DND-41 (cell line): Measurements from ENCODE around the gene IFI27L2.

Source experiments
- EZH2 ChIP-seq: IDR thresholded peaks from 3 replicates; pipeline ENCODE4 v1.6.1; 2012; ENCODE audit warnings: borderline replicate concordance, low read depth, mild to moderate bottlenecking, moderate library complexity, low read length, inconsistent platforms; ENCODE audit not compliant: severe bottlenecking
- TF ChIP-seq, protein P1 (sequence below): IDR thresholded peaks from 2 replicates; pipeline ENCODE4 v1.5.1; 2012; ENCODE audit warnings: borderline replicate concordance, low read length, moderate library complexity, mild to moderate bottlenecking; ENCODE audit not compliant: poor library complexity, severe bottlenecking; ENCODE audit errors: extremely low read depth

DNA sequence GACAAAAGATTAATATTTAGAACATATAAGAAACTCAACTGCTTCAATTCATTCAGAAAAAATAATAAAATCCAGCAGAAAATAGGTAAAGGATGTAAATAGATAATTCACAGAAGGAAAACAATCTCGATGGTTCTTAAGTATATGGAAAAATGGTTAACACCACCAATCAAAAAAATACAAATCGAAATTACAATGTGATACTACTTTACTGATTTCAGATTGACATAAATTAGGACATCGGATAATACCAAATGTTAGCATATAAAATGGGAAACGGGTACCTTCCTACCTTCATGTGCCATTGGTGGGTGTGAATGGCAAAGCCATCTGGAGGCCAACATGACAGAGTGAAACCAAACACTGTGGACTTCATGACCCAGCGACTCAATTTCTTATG lies 43.1 kb upstream of the IFI27L2 start:
- TF ChIP-seq, protein P1, sequence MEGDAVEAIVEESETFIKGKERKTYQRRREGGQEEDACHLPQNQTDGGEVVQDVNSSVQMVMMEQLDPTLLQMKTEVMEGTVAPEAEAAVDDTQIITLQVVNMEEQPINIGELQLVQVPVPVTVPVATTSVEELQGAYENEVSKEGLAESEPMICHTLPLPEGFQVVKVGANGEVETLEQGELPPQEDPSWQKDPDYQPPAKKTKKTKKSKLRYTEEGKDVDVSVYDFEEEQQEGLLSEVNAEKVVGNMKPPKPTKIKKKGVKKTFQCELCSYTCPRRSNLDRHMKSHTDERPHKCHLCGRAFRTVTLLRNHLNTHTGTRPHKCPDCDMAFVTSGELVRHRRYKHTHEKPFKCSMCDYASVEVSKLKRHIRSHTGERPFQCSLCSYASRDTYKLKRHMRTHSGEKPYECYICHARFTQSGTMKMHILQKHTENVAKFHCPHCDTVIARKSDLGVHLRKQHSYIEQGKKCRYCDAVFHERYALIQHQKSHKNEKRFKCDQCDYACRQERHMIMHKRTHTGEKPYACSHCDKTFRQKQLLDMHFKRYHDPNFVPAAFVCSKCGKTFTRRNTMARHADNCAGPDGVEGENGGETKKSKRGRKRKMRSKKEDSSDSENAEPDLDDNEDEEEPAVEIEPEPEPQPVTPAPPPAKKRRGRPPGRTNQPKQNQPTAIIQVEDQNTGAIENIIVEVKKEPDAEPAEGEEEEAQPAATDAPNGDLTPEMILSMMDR = no peak
- TF ChIP-seq EZH2 = no peak
